Inflammatory macrophage treated with lipopolysaccharide for 1 hour (primary cell): Measurements from ENCODE around the gene LIMS3.
"Not testable (repeated sequence)": the region's sequence is repeated elsewhere in the genome, so short reads cannot be mapped to it uniquely, and the experiment has no call there.

Source experiments
- DNase-seq, 2 donors: peaks; one replicate each; pipeline ENCODE4 v3.0.0-alpha.2; 2020 to 2022

LIMS3 gene, protein sequence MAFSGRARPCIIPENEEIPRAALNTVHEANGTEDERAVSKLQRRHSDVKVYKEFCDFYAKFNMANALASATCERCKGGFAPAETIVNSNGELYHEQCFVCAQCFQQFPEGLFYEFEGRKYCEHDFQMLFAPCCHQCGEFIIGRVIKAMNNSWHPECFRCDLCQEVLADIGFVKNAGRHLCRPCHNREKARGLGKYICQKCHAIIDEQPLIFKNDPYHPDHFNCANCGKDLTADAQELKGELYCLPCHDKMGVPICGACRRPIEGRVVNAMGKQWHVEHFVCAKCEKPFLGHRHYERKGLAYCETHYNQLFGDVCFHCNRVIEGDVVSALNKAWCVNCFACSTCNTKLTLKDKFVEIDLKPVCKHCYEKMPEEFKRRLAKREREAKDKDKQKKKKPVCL

DNA sequence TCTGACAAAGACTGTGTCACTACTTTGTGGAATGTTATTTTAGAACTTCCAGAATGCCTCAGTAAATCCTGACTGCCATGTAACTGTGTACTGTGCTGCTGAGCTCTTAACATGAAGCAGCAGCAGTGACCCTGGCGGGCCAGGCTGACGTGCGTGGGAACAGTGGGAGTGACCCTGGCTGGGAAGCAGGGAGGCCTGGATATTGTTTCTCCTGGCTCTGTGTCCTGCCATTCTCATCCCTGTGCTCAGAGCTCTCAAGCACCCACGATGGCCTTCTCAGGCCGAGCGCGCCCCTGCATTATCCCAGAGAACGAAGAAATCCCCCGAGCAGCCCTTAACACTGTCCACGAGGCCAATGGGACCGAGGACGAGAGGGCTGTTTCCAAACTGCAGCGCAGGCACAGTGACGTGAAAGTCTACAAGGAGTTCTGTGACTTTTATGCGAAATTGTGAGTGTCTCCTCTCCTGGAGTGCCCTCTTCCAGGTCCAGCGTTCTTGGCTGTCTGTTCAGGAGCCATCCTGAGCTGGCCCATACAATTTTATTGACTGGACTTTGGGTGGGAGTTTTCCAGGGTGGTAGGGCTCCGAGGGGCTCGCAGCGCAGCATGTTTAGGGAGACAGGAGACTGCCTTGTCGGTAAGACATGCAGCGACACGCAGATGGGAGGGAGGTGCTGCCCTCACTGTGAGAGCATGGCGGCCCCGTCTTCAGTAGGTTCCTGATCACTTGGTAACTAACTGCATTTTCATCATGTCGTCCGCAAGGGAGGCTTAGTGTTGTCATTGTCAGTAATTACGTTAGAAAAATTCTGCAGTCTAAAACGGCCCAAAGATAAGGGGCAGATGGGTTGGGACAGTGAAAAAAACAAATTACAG, at the start of gene LIMS3:
LIMS3 (plus strand) TSS at position 227 of the 875 bp plus-strand sequence; CDS start at position 268, 41 bp downstream.
- not testable (repeated sequence) for DNase-seq

DNA sequence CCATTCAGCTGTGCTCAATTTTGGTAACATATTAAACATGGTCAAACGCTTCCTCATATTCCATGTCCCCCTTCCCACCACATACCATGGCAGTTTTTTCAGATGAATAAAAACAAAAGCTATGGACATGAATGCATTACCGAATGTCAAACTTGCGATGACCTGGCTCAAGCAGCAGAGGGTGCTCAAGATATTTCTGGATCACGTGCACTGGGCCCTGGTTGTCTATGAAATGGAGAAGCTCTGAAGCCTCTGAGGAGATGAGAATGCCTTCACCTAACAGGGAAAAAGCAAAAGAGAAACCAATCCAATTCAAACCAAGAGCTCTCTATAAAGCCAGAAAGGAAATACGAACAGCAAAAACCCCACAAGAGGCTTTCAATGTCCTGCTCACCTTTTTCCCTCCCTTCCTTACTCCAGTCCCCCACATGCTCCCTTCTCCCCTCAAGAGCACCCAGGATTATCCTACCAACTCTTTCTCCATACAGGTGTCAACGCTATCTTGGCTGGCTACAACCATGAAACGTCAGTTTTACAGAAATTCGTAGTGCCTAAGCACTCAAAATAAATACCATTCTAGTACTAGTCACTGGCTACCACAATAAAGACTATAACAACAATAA, 27.2 kb upstream of the LIMS3 start:
- DNase-seq, result not testable (repeated sequence)

DNA sequence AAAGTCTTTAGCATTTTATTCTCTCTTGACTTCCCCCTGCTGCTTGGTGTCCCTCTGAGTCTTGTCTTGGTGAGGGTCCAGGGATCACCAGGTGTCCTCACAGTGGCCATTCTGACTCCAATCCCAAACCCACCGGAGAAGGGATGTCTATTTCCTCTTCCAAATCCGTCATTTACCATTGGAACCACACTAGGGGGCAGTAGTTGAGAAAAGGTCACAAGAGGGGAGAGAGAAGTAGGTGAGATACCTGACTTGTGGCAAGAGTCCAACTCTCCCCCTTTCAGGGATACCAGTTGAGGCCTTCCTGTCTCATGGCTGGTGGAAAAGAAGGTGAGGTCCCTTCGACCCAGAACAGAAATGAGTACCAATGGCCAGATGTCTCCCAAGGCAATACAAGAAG, 21.9 kb upstream of the LIMS3 start:
- DNase-seq, result not testable (repeated sequence)

DNA sequence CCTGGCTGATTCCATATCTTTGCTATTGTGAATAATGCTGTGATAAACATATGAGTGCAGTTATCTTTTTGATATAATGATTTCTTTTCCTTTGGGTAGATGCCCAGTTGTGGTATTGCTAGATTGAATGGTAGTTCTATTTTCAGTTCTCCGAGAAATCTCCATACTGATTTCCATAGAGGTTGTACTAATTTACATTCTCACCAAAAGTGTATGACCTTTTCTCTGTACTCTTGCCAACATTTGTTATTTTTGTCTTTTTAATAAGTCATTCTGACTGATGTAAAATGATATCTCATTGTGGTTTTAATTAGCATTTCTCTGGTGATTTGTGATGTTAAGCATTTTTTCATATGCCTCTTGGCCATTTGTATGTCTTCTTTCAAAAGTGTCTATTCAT, 16.4 kb upstream of the LIMS3 start:
- not testable (repeated sequence) for DNase-seq

DNA sequence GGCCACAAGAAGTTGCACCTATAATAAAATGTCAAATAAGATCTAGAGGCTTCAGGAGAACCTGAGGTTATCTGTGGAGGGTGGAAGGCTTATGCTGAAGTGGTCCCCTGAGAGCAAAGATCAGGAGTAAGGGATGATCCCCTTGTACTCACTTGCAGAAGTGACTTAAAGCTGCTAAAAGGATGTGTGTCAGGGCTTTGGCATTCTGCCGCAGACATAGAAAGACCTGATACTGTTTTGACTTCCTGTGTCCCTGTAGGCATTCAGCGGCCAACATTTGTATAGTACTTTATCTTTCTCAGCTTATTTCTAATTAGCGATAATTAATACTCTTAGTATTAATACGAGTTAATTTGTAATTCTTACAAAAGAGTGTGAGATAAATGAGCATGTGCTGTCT, 10.1 kb upstream of the LIMS3 start:
- DNase-seq, result not testable (repeated sequence)

DNA sequence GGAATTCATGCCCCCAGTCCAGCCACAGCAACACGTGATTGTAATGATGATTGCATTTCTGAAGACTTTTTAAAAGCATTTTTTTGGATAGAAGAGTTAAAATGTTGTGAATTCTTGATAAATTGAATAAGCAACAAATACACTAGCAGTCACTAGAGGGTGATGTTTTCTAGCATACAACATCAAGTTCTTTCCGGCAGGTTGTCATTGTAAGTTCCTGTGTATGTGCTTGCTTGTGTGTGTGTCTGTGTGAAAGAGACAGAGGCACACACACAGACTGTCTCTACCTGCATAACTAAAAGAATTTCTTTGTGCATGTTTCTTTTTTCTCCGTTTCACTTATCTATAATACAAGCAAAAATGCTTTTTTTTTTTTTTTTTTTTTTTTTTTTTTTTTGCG, 8.6 kb upstream of the LIMS3 start:
- DNase-seq, result not testable (repeated sequence)

DNA sequence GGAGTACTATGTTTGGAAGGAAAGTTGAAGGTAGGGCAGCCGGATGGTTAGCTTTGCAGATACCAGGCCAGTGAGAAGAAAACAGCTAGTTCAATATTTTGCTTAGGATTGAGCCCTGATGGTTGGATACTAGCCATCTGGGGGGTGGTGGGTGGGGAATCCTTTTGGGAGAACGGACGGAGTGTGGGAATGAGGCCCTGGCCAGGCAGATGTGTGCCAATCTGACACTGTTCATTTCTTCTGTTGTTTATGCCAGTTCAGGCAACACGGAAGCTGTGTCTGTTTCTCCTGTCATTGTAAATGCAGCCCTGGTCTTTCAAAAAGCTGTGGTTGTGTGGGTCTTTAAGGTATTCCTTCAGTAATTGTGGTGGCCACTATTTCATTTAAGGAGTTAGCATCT, 7.5 kb upstream of the LIMS3 start:
- not testable (repeated sequence) for DNase-seq

DNA sequence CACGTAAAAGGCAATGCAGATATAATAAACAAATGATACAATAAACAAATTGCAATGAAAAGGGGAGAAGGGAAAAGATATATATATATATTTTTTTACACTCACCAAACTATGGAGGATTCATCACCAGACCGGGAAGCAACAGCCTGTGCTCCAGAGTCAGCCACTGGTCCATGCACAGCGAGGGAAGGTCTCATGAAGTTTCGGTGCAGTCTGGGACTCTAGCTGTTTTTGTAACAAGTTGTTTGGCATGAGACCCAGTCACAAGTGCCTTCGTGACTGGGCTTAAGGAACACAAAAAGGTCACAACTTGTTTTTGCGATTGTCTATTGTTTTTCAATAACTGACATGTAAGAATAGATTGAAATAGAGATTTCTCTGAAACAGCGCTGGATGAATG, 4.8 kb upstream of the LIMS3 start:
- DNase-seq, result not testable (repeated sequence)

DNA sequence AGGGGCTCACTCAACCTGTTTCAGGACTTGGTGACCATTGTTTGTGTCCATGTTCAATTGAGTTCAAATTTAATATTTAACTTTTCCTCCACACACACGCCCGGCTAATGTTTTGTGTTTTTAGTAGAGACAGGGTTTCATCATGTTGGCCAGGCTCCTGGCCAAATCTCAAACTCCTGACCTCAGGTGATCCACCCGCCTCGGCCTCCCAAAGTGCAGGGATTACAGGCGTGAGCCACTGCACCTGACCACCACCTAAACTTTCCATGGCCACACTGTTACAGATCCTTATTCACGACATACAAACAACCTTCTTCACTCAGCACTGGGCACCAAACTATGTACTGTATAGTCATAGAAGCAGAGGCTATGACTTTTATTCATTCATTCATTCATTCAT, 4.3 kb upstream of the LIMS3 start:
- not testable (repeated sequence) for DNase-seq

DNA sequence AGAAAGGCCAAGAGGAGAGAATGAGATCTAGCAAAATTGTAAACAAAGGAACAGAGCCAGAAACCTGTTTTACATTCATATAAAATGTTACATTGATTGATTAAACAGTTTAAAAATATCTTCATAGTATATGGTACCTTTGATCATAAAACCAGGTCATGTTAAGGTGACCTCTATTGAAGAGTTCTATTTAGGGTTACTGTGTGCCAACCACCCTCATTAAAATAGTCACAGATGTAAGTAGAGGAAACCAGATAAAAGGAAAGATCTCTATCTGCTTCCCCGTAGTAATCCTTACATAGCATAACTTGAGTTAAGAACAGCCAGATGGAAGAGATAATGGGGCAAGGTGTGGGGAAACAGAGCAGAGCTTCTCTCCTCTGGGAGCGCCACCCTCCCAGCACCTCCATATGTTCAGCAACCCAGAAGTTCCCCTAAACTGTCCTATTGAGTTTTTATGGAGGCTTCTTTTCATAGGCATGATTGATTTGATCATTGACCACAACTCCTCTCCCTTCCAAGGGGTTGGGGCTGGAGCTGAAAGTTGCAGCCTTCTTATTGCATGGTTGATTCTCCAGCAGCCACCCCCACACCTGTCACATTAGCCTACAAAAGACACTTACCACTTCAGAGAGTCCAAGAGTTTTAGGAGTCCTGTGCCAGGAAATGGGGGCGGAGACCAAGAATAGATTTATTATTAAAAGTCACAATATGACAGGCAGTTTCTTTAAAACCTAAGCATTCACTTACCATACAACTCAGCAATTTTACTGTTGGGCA, 3.2 kb upstream of the LIMS3 start:
- DNase-seq, result not testable (repeated sequence)

DNA sequence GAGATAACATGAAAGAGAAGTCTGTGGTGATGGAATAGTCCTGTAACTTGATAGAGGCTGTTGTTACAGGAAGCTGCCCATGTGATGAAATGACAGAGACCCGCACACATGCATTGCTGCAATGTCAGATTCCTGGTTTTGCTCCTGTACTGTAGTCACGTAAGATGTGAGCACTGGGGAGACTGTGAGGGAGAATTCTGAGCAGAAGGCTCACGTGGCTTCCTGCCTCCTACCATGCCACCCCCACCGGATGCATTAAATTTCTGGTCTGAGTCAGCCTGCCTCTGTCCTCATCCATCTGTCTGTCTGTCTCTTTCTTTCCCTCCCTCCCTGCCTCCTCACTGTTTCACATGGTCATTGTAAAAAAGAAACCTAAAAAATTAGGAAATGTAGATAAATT, 2.3 kb upstream of the LIMS3 start:
- not testable (repeated sequence) for DNase-seq

DNA sequence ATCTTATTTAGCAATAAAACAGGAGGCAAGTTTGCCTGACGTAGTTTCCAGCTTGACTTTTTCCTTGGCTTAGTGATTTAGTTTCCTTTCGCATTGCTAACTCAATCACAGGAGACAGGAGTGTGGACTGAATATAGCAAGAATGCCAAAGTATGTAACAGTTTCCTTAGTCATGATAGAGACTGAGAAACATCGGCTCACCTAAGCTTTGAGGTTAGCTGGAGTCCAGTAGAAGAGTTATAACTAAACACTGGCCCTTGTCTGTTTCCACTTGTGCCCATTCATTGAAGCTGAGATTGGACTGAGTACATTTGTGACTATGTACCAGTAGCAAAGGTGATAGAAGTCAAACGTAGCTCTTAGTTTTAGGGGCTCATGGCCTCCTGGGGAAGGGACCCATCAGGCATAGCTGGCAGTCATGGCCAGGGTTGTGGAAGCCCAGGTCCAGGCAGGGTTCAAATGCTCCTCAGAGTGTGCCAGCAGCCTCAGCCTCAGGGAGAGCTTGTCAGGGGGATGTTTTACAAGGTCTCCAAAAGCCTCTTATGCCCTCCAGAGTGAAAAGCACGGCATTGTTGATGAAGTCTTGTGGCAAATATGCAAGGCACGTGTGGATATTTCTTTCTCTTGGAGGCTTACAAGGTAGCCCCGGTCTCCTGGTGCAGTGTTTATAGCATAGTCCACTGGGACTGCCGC, 573 bp upstream of the LIMS3 start:
- DNase-seq, result not testable (repeated sequence)

DNA sequence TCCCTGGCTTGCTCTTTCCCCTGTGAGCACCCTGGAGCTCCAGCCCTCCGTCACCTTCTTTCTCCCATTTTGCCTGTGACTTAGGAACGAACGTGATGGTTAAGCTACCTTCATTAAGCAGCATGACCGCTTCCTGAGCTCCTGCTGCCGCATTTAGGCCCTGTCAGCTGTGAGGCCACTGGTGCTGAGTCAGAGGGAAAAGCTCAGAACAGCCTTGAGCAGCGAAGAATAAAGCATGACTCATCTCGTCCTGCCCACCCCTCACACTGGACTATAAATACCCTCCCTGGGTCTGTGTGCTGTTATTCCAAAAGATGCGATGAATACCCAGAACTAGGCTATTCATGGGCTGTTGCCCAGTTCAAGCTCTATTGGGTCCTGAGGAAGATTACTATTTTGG, 7.3 kb downstream of the LIMS3 start:
- DNase-seq, result not testable (repeated sequence)

DNA sequence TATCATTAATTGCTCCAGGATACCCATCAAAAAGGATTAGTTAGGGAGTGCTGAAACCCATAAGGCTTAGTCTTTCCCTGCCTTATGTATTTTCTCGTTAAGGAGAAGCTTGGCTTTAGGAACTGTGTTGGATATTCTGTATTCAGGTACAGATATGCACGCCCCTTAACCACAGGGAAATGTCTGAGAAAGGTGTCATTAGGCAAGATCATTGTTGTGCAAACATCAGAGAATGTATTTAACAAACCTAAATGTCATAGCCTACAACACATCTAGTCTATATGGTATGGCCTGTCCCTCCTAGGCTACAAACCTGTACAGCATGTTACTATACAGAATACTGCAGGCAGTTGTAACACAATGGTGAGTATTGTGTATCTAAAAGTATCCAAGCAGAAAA, 10.1 kb downstream of the LIMS3 start:
- not testable (repeated sequence) for DNase-seq

DNA sequence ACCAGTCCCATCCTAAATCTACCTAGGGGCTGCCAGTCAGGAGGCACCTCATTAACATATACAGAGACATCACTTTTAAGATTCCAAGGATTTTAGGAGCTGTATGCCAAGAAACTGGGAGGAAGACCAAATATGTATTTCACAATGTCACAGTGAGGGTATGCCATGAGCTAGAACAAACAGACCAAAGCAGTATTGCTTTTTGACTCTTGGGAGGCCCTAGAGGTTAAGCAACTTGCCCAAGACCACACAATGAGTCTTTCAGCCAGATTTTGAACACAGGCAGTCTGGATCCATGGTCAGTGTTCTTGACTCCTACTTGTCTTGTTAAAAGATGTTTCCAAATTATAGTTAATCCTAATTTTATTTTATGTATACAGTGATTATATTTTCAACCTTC, 12.3 kb downstream of the LIMS3 start:
- DNase-seq, result not testable (repeated sequence)

DNA sequence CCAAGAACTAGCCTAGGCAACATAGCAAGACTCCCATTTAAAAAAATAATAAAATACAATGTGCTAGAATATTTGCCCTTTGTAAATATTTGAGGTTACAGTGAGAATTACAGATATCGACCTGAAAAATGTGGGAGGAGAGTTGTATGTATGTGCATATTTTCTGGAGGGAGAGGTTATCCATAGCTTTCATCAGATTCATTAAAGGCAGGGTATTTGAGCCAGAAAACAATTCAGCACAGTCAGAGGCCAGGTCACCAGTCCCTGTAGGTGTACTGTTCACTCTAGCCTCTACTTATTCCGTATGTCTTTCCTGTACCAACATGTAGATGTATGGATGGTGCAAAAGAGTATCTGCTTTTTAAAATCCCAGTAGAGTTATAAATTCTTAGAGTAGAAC, 15.4 kb downstream of the LIMS3 start:
- DNase-seq, result not testable (repeated sequence)

DNA sequence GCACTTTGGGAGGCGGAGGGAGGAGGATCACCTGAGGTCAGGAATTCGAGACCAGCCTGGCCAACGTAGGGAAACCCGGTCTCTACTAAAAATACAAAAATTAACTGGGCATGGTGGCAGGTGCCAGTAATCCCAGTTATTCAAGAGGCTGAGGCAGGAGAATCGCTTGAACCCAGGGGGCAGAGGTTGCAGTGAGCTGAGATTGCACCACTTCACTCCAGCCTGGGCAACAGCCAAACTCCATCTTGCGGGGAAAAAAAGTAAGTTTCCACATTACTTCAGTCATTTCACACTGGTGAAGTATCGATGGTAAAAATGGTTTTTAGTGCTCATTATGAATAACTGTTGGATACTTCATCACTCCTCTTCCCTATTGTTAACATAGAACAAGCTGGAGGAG, 16.1 kb downstream of the LIMS3 start:
- DNase-seq, result not testable (repeated sequence)

DNA sequence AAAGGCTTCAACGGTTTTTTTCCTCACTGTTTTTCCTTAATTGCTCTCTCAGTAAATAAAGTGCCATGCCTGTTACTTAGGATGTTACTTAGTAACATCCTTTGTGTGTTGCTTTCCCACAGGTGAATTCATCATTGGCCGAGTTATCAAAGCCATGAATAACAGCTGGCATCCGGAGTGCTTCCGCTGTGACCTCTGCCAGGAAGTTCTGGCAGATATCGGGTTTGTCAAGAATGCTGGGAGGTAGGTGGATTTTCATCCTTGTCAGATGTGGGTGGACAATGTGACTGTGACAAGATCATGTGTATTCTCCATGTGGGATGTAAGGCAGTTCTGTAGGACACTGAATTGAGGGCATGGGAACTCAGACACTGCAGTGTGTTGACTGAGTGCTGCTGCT, 17.3 kb downstream of the LIMS3 start:
- not testable (repeated sequence) for DNase-seq

DNA sequence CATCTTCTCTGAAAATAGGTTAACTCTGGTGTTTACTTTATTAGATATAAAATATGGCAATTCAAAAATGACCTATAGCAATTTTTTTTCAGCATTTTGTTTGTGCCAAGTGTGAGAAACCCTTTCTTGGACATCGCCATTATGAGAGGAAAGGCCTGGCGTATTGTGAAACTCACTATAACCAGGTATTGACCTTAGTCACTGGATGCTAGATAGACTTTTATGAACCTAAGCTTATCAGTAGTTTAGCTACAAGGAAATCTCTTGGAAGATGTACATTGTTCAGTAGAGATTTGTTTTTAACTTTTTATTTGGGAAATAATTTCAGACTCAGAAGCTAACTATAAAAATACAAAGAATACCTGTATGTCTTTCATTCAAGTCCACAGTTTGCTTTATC, 21.7 kb downstream of the LIMS3 start:
- not testable (repeated sequence) for DNase-seq

DNA sequence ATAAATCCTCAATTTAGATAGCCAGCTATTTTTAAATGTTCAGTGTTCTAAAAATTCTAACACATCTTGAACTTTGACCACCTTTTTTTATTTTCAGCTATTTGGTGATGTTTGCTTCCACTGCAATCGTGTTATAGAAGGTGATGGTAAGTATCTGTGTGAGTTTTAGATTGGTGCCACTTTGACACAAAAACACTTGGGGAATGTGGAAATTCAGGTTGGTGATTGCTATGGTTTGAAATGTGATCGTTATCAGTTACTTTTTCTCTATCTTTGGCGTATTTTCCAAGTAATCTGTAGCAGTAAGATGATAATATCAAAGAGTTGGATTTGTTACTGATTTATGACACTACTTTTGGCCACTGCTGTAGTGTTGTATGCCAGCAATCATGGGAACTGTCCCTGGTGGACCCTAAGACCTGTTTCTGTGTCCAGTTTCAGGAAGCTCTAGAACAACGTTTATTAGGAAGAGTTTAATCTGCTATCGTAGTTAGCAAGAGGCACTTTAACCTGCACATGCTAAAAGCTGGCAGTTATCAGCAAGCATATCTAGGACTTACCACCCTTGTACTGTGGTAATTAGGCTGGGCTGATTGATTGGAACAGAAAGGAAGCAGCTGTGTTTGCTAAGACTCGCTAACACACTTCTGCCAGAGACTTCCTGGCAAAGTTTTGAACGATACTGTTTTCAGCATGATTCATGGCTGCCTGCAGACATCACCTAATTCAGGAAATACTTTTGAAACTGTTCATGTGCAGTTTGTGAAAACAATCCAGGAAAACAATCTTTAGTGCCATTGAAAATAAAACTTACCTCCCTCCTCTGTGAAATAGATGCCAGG, 23.3 kb downstream of the LIMS3 start:
- DNase-seq, result not testable (repeated sequence)

DNA sequence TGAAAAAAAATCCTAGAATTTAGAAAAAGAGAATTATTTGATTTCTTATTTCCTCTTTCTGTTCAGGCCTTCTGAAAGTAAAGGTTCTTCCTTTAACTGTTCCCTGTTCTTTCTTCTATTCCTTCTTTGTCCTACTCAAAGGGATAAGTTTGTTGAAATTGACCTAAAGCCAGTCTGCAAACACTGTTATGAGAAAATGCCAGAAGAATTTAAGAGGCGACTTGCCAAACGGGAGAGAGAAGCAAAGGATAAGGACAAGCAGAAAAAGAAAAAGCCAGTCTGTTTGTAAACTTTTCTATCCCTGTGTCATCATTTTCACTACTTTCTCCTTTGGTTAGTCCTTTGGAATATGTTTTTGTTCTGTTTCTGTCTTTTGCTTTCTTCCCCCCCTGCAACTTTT, 26.0 kb downstream of the LIMS3 start:
- not testable (repeated sequence) for DNase-seq
